GM13976 (cell line): ENCODE results near the gene SEC14L6.
"Not testable (repeated sequence)": the region's sequence is repeated elsewhere in the genome, so short reads cannot be mapped to it uniquely, and the experiment has no call there.

Experiments used
- DNase-seq: peaks from one replicate; pipeline ENCODE4 v3.0.0; 2012; ENCODE audit warnings: low spot score
- in situ Hi-C: fragments of 300-500 bp; cut with MboI; formaldehyde crosslinking; loops from one replicate; pipeline ENCODE4 v1.12.0; 2022; ENCODE audit warnings: low sequenced_read_pairs, mixed read lengths, inconsistent platforms; ENCODE audit not compliant: unreplicated experiment
- TF ChIP-seq, protein P1 (sequence below): IDR thresholded peaks from 2 replicates; pipeline ENCODE4 v1.5.1; 2012; ENCODE audit warnings: borderline replicate concordance, mild to moderate bottlenecking; ENCODE audit not compliant: insufficient read depth; ENCODE audit errors: extremely low read depth, missing control alignments, control extremely low read depth

Gene SEC14L6

DNA sequence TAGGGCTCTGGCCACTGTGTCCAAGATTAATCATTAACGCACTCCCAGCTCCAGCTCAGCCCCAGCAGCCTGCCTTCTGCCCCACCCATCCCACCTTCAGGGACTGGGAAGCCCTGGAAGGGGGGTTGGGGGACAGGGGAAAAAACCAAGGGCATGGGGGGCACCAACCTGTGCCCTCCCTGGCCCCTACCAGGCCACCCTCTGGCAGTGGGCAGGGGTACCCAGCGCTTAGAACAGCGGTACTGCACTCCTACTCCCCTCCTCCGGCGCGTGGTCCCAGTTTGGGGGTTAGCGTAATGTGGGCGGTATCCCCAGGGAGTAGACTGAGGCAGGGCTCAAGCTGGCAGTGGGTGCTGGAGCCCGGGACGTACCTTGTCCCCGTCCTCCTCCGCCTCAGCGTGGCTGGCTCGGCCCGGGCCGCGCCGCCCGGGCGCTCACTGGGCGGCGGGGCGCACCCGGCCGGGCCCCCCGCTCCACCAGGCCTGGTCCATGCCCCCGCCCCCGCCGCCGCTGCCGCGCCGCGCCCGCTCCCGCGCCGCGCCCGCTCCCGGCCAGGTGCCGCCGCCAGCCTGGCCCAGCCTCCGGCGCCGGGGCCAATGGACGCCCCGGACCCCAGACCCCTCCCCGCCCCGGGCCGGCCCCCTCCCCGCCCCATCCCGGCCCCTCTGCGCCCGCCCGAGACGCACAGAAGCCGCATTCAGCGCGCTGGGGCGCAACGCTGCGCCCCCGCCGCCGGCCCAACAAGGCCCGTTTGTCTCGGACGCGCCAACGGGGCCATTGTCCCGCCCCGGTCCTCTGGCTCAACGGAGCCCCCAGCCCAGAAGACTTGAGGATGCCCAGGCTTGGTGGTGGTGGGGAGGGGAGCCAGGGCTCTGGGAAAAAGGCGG, 27.8 kb upstream of the SEC14L6 start, which contains the start of gene GAL3ST1:
Gene GAL3ST1, minus strand, starts transcription at position 571 of the 887 bp plus-strand sequence. CDS start 17,273 bp downstream, outside the sequence.
- DNase-seq, result no peak
- in situ Hi-C loops, result no loop called here
- TF ChIP-seq, protein P1, sequence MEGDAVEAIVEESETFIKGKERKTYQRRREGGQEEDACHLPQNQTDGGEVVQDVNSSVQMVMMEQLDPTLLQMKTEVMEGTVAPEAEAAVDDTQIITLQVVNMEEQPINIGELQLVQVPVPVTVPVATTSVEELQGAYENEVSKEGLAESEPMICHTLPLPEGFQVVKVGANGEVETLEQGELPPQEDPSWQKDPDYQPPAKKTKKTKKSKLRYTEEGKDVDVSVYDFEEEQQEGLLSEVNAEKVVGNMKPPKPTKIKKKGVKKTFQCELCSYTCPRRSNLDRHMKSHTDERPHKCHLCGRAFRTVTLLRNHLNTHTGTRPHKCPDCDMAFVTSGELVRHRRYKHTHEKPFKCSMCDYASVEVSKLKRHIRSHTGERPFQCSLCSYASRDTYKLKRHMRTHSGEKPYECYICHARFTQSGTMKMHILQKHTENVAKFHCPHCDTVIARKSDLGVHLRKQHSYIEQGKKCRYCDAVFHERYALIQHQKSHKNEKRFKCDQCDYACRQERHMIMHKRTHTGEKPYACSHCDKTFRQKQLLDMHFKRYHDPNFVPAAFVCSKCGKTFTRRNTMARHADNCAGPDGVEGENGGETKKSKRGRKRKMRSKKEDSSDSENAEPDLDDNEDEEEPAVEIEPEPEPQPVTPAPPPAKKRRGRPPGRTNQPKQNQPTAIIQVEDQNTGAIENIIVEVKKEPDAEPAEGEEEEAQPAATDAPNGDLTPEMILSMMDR, result no peak

DNA sequence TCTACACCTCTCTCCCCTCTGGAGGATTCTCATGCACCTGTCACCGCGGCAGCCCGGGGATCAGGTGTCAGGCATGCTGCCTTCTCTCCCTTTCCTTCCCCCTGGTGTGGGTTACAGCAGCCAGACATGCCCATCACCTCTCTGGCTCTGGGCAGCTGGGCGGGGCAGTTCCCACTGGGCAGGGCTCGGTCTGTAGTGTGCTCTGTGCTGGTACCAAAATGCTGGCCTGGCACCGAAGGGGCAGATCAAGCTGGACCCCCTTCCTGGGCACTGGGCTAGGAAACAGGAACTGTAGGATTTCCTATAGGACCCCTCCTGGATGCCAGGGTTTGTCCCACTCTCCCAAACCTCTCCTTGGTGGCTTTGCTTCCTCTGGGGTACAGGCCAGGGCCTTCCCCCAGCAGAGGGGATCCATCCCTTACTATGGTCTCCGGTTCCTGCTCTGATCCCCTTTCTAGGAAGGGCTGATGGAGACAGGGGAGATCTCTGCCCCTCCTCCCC, 27.1 kb upstream of the SEC14L6 start:
- TF ChIP-seq, protein P1, result no peak
- in situ Hi-C loops, result no loop called here
- no peak for DNase-seq

GRCh38 chr22:30572840-30573593, 26.5 kb upstream of the SEC14L6 start:
- TF ChIP-seq, protein P1, result no peak
- in situ Hi-C loops, result no loop called here
- DNase-seq, result no peak

- in situ Hi-C loops, result no loop called here
- TF ChIP-seq, protein P1, result no peak
- DNase-seq, result no peak
Measured at GRCh38 chr22:30572210-30572609, 25.7 kb upstream of the SEC14L6 start.

DNA sequence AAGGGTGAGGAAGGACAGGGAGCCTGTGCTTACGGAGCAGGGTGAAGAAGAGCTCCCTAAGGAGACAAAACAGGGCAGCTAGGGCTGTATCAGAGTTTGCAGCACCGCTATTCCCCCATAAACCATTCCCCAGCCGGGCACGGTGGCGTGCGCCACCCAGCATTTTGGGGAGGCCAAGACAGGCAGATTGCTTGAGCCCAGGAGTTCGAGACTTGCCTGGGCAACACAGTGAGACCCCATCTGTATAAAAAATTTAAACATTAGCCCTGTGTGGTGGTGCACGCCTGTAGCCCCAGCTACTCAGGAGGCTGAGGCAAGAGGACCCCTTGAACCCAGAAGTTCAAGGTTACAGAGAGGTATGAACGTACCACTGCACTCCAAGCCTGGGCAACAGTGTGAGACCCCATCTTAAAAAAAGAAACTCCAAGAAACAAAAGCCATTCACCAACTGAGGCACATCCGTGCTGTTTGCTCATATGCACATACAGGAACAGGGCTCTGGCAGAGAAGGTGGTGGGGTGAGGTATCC, 23.2 kb upstream of the SEC14L6 start:
- in situ Hi-C loops, result no loop called here
- TF ChIP-seq, protein P1, result no peak
- no peak for DNase-seq

GRCh38 chr22:30568137-30568805, 21.7 kb upstream of the SEC14L6 start:
- TF ChIP-seq, protein P1, result no peak
- in situ Hi-C loops, result no loop called here
- DNase-seq, result no peak

- DNase-seq, in situ Hi-C loops: not testable (repeated sequence)
Measured at GRCh38 chr22:30567277-30567676, 20.7 kb upstream of the SEC14L6 start.
